HG02938 (cell line): ENCODE results near the gene MRPL50.

ENCODE experiments used
- ATAC-seq: cut with Tn5 transposase; IDR thresholded peaks from one replicate; pipeline ENCODE4 v1.9.1; 2021; ENCODE audit warnings: mild to moderate bottlenecking, moderate library complexity; ENCODE audit not compliant: unreplicated experiment

The MRPL50 gene

DNA sequence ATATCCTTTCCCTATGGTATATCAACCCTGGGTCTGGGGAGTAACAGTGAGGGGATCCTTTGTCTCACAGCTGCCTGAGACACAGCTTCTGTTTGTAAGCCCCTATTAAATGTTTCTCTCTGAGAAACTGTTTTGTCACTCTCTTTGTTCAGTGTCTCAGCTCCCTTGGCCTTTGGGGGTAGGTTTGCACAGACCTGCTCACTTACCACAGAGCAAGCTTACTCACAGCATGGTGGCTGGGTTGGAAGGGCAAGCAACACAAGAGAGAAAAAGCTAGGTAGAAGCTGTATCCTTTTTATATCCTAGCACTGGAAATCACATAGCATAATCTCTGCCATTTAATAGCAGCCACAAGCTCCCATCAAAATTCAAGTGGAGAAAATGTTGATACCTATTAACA lies 18.1 kb downstream of the MRPL50 start:
- ATAC-seq, result no peak

DNA sequence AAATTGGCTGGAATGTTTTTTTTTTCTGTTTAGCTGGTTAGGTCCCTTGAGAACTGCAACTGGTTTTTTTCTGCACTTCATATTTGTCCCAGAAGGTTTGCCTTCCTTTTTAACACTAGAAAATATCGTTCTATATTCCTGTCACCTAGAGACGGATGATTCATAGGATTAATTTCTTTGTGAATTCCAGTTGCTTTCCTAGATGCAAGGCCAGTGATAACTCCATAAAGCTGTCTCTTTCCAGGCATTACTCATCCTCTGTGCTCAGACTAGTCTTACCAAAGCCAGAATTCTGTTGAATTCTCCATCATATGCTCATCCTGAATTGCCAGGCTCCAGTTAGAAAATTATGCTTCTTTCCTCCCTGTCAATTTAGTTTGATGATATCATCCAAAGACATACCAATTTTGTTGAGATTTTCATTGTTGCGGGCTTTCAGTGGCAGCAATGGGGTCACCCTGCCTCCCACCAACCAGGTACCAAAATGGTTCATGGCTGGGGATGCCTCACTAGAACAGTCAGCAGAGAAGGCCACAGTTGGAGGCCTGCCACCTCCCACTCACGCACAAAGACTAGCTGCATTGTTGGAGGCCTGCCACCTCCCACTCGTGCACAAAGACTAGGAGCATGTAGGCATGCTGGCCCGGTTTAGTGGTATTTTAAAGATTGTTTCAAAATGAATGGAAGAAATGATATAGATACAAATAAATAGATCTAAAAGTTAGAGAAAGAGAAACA lies 22.1 kb downstream of the MRPL50 start:
- ATAC-seq, result no peak

DNA sequence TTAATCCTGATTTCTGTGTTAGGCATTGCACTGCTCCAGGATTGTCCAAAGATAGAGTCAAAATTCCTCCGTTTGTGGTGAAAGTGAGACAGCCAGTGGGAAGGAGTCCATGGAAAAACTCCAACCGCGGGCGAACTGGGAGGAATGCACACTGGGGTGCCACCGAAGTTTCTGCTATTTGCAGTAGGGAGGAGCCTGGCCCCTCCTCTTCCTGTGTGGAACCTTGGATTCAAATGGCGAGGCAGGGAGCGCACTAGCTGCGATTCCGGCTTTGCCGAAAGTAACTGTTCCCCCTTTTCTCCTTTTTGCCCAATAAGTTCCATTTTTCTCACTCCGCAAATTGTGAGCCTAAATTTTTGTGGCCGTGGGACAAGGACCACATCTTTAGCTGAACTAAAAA lies 22.9 kb downstream of the MRPL50 start:
- ATAC-seq, result no peak

DNA sequence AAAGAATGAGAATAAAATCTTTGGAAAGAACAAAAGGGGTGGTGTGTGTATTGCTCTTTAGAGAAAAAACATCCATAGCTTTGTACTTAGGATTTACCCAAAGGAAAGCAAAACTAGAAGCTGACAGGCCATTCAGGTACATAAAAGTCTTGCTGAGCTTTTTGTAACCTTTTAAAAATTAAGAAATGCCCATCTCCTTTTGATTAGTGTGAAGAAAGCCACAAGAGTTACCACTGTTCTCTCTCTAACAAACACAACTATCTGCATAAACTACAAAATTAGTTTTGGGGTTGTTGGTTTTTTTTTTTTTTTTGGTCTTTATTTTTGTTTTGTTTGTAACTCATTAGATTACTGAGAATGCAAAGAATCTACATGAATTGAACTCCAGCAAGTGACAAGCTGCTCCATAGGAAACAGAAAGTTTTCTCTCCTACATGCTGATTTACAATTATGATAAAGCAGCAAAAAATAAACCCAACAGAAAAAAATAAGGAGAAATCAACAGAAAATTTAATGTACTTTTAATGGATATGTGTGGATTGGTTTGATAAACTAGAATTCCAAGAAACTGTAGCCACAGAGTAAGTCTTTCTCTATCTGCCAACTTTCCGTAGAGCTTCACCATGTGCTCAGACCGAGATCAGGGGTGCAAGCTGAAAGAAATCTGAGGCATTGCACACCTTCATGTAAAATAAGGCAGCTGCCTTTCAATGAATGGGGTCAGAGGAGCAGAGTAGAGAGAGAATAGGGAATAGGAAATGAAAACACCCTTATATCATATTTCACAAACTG lies 25.9 kb downstream of the MRPL50 start:
- no peak for ATAC-seq

DNA sequence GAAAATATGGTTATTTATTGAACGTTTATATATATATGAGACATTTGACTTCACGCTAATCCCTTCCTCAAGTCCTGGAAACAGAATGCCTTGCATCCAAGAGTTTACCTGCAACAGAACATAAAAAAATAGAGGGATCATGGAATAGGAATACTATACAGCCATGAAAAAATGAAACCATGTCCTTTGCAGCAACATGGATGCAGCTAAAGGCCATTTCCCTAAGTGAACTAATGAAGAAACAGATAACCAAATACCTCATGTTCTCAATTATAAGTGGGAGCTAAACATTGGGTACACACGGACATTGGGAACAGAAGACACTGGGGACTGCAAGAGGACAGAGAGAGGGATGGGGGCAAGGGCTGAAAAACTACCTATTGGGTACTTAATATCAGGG lies 26.6 kb downstream of the MRPL50 start:
- ATAC-seq, result no peak

DNA sequence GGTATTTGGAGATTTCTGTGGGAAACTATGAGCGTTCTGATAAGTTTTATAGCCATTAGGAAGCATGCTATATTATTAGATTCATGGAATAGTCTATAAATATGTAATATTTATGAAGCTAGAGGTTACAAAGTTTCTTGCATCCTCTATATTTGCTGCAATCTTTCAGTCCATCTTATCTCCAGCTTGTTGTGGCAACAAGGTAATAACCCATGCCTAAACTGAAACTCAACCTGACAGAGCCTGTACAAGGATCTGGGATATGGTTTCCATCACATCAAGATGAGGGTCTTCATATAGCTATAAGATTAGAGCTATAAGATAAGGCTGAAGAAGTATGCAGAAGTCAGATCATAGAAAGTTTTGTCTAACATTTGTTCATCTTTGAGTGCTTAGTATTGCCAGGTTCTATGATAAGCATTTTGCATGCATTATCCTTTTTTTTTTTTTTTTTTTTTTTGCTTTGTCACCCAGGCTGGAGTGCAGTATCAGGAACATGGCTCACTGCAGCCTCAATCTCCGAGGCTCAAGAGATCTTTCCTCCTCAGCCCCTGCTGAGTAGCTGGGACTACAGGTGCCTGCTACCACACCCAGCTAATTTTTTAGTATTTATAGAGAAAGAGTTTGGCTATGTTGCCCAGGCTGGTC lies 28.4 kb downstream of the MRPL50 start:
- ATAC-seq, result no peak

DNA sequence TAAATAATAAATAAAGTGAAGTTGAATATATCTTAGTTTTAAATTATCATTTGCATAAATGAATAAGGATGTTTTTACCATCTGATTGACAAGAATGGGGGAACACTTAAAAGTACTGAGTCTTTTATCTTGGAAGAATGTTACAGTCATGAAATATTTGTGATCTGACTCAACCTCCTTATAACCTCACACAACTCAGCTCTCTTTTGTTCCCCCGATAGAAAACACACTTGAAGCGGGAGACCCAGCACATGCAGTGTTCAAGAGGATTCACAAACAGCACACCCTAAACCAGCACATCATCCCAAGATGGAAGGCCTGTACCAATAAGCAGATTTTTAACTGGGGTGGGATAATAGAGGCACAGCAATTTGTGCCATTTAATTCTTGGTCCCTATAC lies 29.1 kb downstream of the MRPL50 start:
- ATAC-seq, result no peak

DNA sequence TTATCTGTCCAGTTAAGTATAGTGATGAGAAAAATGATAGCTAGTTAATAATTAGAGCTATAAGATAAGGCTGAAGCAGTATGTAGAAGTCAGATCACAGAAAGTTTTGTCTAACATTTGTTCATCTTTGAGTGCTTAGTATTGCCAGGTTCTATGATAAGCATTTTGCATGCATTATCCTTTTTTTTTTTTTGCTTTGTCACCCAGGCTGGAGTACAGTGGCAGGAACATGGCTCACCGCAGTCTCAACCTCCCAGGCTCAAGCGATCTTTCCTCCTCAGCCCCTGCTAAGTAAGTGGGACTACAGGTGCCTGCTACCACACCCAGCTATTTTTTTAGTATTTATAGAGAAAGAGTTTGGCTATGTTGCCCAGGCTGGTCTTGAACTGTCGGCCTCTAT lies 31.1 kb downstream of the MRPL50 start:
- no peak for ATAC-seq

DNA sequence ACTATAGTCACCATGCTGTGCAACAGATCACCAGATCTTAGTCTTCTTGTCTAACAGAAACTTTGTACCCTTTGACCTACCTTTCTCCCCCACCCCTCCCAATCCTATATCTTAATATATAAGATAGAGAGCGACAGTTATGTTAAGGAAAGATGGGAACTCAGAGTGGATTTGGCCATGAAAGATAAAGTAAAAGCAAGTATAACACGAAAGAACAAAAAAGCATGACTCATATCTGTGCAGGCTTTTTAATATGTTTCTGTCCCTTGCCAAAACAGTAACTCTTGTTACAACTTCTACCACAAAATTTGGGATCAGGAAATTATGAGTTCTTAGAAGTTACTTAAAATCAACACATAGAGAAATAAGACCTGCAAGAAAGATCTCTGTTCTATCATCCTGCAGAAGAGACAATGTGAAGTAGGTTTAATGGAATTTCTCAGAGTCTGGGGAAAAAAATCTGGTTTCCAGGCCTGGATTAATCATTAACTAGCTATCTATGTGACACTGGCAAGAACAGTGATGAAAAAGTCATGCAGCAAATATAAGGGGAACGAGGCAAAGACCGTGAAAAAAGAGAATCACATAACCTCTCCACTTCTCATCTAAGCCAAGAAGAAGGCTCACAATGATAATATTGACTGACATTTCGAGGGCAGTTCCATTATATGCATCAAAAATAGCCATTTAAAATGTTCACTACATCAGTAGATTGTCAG lies 32.2 kb downstream of the MRPL50 start:
- no peak for ATAC-seq

DNA sequence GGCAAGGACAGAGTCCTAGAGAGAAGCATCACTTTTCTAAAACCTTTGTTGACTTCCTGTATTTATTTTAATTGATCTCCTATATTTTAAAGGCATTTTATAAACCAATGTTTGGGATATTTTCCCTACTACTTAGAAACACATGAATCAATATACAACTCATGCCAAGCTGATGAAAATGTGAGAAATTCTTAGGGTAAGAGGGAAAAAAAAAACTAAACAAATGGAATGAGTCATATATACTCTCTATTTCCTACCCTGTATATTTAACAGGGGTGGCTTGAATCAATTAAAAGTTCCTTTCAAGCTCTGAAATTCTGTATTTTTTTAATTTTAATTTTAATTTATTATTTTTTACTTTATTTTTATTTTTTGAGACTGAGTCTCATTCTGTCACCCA lies 33.2 kb downstream of the MRPL50 start:
- no peak for ATAC-seq

DNA sequence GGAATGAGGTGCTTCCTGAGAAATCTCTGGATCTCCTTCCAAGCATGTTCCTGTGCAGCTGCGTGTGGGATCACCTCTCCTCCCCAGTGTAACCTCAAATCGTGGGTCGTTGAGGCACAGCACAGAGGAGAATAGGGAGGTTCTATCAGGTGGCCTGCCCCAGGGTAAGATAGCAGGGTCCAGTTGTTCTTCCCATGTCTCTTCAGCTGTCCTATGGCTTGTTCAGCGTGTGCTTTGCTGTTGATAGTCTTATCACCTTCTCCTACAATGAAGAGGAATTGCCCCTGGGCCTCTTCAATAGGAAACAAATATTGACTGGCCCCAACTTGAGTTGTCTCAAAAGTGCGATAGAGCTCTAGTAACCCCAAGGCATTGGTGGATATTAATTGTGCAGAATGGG lies 36.0 kb downstream of the MRPL50 start:
- ATAC-seq, result no peak

DNA sequence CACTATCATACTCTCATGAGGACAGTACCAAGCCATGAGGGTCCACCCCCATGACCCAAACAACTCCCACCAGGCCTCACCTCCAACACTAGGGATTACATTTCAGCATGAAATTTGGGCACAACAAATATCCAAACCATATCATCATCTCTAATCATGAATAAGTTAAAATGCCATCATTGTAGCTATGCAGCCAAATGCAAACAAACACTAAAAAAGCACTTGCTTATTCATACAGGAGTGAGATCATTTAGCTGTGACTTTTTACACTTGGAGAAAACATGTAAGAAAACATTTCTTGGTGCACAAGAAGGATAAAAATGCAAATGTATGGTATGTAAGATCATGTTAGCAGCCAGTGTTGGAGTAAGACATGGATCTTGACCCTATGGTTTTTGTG lies 37.8 kb downstream of the MRPL50 start:
- no peak for ATAC-seq

DNA sequence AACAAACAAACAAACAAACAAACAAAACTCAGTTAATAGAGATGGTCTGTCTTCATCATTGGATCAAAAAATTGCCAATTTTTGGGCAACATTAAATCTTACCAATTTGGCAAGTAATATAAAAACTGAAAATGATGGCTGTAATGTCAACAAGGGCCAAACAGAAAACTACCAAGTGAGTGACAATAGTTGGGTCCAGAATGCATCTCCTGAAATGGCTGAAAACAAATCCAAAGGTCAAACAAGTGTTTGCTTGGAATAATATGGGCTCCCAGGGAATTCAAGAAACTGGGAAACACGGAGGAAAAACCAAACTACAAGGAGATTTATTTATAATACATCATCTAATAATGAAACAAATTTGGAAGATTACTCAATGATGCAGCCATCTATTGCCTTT lies 38.7 kb downstream of the MRPL50 start:
- ATAC-seq, result no peak

DNA sequence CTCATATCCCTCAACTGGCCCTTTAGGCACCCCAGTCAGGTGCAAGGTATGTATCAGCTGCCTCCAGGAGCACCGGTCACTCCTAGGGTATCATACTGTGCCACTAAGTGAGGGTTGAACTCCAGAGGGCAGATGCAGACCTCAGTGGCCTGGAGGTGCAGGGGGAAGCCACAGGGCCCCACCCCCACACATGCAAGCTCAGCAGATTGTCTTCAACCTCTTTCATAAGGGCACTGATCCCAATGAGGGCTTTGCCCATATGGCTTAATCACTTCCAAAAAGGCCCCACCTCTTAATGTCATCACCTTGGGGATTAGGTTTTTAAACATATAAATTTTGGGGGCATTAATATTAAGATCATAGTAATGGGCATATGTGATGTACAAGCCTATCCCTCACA lies 41.8 kb downstream of the MRPL50 start:
- ATAC-seq, result no peak

DNA sequence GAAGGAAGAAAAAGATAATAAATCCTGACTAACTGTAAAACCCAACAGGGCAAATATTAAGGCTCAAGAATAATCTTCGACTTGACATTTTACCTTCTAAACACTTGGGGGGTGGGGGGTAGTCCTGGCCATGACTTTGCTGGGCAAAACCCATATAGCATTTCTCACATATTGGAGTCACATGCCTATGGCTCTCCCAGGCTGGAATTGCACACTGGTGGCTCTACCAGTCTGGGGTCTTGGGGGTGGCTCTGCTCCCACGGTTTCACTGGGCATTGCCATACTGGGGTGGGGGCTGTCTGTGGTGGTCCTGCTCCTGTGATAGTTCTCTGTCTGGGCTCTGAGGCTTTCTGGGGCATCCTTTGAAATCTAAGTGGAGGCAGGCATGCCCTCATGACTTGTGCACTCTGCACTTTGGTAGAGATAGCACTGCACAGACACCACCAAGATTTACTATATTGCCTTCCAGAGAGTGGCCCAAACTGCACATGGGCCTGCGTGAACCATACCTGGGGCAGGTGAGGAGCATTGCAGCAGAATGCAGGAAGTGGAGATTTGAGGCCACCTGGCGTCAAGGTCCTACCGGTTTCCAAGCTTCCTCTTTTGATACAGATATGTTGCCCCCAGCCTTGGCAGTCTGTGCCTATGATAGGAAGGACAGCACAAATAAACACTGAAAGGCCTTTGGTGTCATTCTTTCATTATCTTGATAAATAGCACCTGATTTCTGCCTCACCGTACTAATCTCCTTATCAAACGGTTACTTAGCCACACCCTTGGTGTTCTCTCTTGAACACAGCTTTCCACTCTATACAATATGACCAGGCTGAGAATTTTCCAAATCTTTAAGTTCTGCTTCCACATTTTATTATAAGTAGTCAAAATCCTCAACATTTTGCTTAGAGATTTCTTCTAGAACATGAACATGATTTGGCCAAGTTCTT lies 43.4 kb downstream of the MRPL50 start:
- ATAC-seq, result no peak

DNA sequence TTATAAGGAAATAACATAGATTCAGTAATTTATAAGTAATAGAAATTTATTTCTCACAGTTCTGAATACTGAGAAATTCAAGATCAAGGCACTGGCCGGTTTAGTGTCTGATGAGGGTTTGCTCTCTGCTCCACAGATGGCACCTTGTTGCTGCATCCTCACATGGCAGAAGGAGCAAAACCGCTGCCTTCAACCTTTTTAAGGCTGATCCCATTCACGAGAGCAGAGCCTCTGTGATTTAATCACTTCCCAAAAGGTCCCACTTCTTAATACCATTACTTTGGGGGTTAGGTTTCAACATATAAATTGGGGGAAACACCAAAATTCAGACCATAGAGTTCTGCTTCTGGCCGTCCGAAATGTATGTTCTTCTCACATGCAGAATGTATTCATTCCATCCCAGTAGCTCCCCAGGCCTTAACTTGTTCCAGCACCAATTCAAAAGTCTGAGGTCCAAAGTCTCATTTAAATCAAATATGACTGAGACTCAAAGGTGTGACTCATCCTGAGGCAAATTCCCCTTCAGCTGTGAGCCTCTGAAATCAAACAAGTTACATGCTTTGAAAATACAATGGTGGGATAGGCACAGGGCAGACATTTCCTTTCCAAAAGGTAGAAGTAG lies 44.2 kb downstream of the MRPL50 start:
- no peak for ATAC-seq

DNA sequence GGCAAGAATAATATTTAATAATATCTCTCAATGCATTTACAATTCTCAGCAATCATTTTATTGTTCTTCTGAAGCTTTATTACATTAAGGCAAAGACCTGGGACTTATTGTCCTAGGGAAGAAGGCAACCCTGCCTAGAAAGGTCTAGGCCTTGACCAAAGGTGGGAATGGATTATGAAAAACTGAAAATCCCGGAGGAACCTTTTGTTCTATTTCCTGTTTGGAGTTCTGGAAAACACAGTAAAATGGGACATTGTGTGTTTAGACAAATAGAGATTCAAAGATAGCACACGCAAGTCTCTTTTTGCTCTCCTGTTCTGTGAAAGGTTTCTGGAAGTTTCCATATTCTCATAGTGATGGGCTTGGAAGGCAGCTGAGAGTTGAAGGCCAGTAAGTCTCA lies 44.7 kb downstream of the MRPL50 start:
- no peak for ATAC-seq

DNA sequence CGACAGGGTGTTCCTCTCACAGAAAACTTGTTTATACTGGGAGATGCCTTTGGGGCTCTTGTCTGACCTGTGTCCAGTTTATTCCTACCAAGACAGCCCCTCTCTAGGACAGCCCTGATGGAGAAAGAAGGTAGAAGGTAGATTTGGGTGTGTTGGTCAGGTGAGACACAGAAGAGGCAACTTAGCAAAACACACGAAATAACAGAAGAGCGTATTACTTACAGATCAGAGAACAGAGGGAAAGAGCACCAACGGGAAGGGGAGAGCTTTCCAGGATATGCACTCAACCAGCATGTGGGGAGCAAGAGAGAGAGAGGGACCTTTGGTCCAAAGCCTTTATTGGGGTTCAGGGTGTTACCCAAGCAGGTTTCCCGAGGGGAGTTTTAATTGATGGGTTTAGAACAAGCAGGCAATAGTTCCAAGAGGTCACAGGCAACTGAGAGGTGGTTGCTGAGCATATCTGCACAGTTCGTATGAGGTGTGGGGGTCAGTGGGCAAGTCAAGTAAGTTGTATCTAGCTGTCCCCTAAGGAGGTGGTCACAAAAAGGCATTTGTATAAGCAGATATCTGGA lies 45.4 kb downstream of the MRPL50 start:
- no peak for ATAC-seq

DNA sequence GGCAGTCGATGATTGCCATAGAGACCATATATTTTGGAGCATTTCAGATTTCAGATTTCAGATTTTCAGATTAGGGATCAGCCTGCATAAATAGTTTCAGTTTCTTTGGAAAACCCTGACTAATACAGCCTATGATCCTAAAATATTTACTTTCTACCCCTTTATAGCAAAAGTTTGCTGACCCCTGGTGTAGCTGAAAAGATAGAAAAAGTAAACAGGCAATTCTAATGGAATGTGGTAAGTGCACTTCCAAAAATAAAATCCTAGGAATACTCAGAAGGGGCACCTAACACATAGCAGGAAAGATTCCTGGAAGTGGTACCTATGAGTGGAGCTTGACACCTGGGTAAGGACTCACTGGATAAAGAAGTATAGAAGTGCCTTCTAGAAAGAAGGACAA lies 48.1 kb downstream of the MRPL50 start:
- ATAC-seq, result no peak

DNA sequence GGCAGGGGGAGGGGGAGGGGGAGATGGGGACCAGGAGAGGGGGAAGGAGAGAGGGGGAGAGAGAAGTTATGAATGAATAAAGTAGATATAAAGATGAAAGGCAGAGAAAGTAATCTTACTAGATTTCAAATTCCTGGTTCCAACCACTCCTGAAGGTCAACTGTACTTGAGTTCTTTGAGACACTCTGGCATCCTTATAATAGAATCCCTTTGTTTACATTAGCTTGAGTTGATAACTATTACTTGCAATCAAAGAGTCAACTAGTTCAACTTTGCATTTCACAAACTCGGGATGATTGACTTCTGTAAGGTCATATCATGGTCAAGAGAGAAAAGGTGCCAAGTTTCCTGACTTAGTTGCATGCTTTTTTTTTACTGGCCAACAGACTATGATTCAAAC lies 55.8 kb downstream of the MRPL50 start:
- no peak for ATAC-seq
